GM19240 (cell line): ENCODE data around the gene EXOC2.
"Not testable (repeated sequence)": the region's sequence is repeated elsewhere in the genome, so short reads cannot be mapped to it uniquely, and the experiment has no call there.

ENCODE experiments used
- DNase-seq: peaks from one replicate; pipeline ENCODE4 v3.0.0; 2011; ENCODE audit warnings: low spot score; ENCODE audit not compliant: insufficient read length

Gene EXOC2

GRCh38 chr6:683742-684440 lies 9.0 kb downstream of the EXOC2 start:
- no peak for DNase-seq

- DNase-seq, result no peak
These were observed 12.1 kb downstream of the EXOC2 start for GRCh38 chr6:680666-681340.

GRCh38 chr6:680251-680650 lies 12.7 kb downstream of the EXOC2 start:
- no peak for DNase-seq

- DNase-seq, result no peak
These were observed 13.7 kb downstream of the EXOC2 start for GRCh38 chr6:679282-679681.

- no peak for DNase-seq
These were observed 14.4 kb downstream of the EXOC2 start for GRCh38 chr6:678520-678919.

- no peak for DNase-seq
These were observed 15.0 kb downstream of the EXOC2 start for GRCh38 chr6:677919-678318.

GRCh38 chr6:674956-675355 lies 18.0 kb downstream of the EXOC2 start:
- no peak for DNase-seq

GRCh38 chr6:674406-674805 lies 18.5 kb downstream of the EXOC2 start:
- DNase-seq, result no peak

GRCh38 chr6:667253-667927 lies 25.5 kb downstream of the EXOC2 start:
- DNase-seq, result no peak

- no peak for DNase-seq
These were observed 27.3 kb downstream of the EXOC2 start for GRCh38 chr6:665403-666267.

- not testable (repeated sequence) for DNase-seq
These were observed 29.2 kb downstream of the EXOC2 start for GRCh38 chr6:663788-664187.

- no peak for DNase-seq
These were observed 33.0 kb downstream of the EXOC2 start for GRCh38 chr6:659716-660581.

GRCh38 chr6:658244-658643 lies 34.7 kb downstream of the EXOC2 start:
- DNase-seq, result no peak

GRCh38 chr6:657743-658142 lies 35.2 kb downstream of the EXOC2 start:
- no peak for DNase-seq

GRCh38 chr6:656460-657252 lies 36.3 kb downstream of the EXOC2 start, which contains the start of gene HUS1B:
HUS1B (minus strand) TSS chr6:657100; CDS start chr6:656944, 156 bp downstream.
- DNase-seq, result no peak

- DNase-seq, result no peak
These were observed 38.8 kb downstream of the EXOC2 start for GRCh38 chr6:654136-654535.

GRCh38 chr6:652865-653264 lies 40.1 kb downstream of the EXOC2 start:
- DNase-seq, result no peak

- no peak for DNase-seq
These were observed 42.8 kb downstream of the EXOC2 start for GRCh38 chr6:650098-650497.

GRCh38 chr6:642805-643204 lies 50.1 kb downstream of the EXOC2 start:
- no peak for DNase-seq
